GM15510 (cell line): ENCODE measurements around the gene LDLRAP1.

Experiments
- POLR2A ChIP-seq: IDR thresholded peaks from 3 replicates; pipeline ENCODE4 v1.6.1; 2011; ENCODE audit warnings: borderline replicate concordance; ENCODE audit not compliant: insufficient read length; ENCODE audit errors: extremely low read depth

The LDLRAP1 gene

DNA sequence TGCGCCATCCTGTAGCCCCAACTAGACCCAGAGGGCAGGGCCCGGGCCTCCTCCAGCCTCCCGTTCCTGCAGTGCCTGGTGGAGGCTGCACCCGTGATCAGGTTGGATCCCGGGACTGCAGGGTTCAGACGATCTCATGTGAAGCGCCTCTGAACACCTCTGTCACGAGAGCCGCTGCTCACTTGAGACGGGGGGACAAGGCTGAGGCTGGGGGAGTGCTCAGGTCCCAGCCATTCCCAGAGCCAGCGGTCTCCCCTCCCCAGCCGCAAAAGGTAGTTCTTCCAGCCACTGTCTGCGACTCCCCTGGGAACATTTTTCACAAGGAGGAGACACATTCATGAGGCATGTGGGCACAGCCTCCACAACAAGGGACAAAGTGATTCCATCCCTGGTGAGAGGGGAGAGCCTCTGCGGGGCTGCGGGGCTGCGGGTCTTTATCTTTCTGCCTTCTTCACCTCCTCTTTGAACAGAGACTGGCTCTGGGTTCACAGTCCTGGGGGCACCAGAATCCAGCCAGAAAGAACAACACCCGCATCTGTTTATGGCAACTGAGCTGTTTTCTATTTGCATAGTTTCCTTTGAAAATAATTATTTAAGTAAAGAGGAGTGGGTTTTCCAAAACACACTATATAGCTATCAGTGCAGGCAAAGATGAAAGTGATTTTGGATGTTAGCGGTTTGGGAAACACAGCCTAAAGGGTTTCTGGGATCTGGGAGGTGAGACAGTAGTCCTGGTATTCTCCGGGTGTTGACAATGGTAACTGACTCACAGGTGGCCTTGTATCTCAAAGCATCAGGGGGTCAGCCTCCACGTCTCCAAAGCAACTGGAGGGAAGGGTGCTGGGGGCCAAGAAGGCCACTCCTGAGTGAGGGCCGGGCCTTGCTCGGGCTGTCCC, 13.0 kb upstream of the LDLRAP1 start:
- no peak for TF ChIP-seq POLR2A

DNA sequence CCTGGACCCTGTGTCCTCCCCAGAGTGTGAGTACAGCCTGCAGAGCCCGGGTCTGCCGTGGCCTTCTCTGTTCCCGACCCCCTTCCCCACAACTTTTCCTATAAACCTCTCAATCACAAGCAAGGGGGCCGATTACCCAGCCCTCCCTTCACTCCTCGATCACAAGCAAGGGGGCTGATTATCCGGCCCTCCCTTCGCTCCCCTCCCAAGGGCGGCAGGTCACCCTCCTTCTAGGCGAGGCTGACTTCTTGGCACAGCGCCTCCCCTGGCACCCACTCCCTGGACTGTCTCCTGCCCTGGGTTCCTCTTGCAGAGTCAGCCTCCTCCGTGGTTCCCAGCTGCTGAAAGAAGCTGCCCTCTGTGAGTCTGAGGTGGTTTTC, 12.3 kb upstream of the LDLRAP1 start:
- TF ChIP-seq POLR2A: no peak

DNA sequence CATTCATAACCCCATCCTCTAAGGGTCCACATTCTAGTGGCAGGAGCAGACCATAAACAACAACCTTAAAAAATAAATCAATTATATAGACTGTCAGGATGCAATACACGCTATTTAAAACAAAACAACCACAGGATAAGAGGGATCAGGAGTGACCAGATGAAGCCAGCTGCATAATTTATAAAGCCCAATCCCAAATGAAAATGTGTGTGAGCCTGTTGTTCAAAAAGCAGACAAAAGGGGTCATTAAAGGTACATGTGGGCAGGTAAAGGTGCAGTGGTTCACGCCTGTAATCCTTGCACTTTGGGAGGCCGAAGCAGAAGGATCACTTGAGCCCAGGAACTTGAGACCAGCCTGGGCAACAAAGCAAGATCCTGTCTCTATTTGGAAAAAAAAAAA, 10.4 kb upstream of the LDLRAP1 start:
- TF ChIP-seq POLR2A: no peak

DNA sequence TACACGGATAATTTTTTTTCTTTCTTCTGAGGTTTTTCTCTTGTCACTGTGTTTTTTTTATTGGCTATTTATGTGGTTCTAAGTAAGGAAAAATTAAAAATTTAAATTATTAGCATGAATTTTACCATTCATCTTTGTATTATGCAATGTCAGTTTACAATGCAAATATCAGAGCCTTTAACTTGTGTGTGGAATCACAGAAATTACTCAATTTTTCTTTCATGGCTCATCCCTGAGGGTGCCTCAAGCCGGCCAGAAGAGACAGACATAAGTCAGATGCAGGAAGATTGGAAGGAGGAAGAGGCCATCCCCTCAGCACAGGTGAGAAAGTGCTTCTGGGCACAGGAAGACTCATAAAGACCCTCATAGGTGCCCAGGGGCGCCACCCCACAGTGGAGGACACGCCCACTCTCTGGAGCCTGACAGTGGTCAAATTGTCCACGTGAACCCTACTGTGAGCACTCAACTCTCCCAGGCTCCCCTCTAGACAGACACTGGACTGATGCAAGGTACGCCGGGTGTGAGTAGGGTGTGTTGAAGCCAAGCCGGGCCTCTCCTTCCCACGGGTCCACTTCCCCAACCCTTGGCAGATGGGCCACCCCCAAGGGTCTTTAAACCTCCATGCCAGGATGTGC, 9.5 kb upstream of the LDLRAP1 start:
- TF ChIP-seq POLR2A: no peak

DNA sequence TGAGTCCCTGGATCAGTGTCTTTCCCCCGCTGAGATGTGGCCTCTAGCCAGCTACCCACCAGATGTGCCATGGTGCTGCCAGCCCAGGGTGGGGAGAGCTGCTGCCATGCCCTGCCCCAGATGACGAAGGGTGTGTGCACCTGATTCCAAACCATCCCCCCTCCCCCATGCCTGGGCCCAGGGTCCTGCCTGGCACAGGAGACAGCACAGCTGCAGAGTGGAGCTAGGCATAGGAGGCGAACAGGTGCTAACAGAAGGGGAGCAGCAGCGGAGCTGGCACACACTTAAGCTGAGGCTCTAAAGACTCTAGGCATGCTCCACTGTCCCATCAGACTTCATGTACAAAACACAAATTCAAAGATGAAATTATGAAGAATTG, 9.0 kb upstream of the LDLRAP1 start:
- TF ChIP-seq POLR2A: no peak

DNA sequence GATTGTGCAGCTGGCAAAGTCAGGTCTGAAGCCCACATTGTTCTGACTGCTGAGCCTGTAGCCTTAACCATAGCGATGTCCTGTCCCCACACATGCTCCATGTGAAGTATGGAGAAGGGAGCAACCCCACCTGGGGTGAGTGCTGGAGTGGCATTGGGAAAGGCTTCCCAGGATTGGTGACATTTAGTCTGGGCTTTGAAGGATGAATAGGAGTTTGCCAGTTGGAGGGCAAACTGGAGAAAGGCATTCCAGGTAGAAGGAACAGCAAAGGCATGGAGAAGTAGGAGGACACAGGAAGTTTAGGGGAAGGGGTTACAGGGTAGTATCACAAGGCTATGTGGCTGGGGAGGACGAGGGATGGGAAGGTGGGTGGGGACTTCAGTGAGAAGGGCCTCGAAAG, 7.3 kb upstream of the LDLRAP1 start:
- no peak for TF ChIP-seq POLR2A

DNA sequence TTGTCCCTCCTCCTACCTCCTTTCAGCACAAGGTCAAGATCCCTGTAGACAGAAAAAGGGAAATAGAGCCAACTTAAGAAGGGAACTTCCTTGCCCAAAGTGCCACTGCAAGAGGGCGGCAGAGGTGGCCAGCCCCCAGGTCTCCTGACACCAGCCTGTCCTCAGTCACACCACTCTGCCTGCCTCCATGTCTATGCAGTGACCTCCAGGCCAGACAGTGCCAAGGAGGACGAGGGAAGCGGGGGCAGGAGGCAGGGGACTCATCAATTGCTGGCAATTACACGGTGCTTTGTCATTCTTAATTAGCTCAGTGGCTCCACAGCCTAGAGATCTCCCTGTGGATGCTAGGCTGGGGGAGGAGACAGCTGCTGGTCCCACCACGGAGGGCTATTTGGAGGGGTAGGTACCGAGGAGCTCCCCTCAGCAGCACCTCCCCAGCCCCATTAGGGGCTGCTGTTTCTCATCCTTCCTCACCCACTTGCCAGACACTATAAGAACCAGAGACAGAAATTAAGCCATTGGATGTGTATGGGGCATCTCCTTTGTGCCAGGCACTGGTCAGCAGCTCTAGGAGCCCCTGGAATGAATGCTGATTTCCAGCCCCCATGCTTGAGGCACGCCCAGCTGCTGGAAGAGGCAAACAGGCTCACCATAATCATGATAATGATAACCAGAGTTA, 6.1 kb upstream of the LDLRAP1 start:
- TF ChIP-seq POLR2A: no peak

DNA sequence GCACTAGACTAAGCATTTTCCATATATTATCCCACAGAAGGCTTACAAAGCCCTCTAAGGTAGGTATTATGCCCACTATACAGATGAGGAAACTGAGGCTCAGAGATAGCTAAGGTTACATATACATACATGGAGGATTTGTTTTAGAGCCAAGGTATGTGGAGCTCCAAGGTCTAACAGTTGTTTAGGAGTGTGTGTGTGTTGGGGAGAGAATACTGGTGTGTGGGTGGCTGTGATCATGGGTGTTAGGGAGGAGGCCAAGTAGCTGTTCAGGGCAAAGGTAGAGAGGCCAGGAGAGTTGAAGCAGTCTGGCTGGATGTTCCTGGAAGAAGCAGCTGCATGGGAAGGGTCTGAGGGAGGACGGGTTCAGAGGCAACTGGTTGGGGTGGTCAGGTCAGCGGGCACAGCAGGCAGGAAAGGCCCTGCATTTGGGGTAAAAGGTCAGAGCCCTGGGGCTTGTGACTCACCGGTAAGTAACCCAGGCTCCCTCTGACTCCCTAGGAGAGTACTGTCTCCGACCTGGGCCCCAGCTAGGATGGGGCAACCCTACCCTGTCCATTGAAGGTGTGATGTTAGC, 5.1 kb upstream of the LDLRAP1 start:
- TF ChIP-seq POLR2A: no peak

DNA sequence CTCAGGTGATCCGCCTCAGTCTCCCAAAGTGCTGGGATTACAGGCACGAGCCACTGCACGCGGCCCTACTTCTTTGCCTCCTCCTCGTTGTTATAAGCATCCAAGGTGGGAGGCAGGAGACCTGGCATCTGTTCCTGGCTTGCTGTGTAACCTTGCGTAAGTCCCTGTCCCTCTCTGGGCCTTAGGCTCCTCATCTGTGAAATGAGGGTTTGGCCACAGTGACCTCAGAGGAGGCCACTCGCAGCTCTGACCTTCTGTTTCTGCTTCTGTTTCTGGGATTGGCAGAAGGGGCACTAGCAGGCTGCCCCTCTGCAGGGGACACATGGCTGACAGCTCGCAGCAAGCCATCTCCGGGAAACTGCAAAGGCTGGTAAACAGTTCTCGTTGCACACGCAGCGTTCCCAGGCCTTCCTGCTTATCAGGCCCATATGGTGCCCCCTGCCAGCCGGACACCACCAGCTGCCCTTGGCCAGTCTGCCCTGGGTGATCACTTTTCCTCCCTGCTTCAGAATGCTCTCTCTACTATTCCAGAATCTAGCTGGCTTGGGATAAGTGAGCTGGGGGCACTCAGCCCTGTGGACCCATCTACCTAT, 2.6 kb upstream of the LDLRAP1 start:
- no peak for TF ChIP-seq POLR2A

DNA sequence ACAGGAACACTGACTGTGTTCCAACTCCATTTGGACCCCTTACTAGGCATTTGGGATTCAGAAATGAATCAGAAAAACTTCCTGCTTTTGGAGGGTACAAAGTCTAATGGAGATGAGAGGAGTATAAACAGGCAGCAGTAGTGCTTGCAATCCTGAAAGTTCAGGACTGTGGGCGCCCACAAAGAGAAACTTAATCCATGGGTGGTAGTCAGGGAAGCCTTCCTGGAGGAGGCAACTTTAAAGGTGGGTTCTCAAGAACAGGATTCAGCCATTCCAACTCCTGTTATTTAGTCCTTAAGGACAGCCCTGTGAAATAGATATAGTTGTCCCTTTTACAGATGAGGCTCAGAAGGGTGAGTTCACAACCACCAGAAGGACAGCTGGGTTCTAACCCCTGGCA, 2.0 kb upstream of the LDLRAP1 start:
- no peak for TF ChIP-seq POLR2A

DNA sequence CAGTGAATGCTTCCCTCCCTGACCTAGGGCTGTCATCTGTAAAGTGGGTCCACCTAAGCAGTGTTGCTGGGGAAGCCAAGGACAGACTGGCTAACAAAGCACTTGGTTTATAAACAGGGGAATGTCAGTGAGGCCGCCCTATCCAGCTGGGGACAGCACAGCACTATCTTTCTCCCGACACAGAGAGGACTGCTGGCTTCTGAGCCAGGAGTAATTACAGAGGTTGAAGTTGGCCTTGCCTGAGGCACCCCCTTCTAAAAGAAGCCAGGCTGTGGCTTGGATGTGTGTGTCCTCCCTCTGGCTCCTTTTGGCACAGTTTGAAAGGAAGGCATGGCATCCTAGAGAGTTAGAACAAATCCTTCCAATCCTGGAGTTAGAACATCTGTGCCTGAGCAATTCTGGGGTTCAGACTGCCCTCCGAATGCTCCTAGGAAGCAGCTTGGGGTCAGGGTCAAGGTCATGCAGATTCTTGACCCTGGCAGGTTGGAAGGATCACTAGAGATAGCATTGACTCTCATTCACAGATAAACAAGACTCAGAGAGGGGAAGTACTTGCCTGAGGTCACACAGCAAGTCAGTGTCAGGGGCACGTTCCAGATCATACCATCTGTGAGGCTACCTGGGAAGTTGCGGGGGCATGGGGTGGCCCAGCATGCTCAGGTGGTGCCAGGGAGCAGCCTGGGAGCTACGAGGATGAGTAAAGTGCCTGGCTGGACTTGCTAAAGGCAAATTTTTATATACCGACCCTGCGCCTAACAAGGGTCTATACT, 1.3 kb upstream of the LDLRAP1 start:
- TF ChIP-seq POLR2A: no peak

DNA sequence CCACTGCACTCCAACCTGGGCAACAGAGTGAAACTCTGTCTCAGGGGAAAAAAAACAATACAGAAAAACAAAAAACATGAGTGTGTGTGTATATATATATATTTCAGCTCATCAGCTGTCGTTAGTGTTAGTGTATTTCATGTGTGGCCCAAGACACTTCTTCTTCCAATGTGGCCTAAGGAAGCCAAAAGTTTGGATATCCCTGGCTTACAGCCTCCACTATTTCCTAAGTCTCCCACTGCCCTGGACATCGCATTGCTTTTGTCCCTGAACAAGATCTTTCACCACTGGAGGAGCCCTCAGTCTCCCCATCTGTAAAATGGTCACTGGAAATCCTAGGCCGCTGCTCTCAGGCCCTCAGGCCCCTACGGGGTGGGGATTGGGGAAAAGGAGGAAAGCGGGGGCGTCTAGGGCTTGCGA, 391 bp upstream of the LDLRAP1 start:
- TF ChIP-seq POLR2A: no peak

DNA sequence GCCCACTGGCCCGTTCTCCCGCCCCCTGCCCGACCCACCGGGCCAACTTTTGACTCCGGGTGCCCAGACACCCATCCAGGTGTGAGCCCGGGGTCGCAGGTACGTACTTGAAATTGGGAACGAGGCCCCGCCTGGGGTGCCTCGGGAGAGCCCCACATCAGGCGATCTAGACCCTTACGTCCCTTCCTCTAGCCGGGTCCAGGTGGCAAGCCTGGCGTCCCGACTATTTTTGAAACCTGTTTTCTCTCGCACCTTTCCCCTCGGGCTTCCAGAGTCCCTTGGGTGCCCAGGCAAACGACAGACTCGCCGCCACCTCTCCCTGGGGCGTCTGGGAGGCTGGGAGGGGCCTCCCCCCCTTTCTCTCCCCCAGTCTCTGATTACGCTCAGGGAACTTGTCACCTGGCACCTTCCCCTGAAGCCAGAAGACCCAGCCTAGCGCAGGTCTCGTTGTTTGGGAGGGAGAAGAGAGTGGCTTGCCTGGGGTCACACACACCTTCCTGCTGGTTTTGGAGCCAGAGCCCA, 898 bp downstream of the LDLRAP1 start:
- TF ChIP-seq POLR2A: no peak

DNA sequence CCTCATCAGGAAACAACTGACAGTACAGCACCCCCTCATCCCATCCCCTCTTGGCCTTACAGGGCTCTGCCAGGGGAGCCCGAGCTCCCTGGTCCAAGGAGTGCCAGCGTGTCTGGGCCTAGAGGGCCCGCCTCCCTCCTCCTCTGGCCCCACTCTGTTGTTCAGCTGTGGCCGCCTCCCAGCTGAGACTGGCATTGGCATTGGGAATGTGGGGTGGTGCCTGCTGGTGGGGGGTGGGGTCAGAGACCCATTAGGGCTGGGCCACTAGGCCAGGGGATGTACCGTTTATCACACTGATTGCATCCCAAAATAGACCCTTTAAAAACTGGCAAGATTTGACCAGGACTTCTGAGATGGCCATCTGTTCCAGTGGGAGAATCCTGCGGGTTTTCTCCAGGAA, 1.4 kb downstream of the LDLRAP1 start:
- TF ChIP-seq POLR2A: no peak

DNA sequence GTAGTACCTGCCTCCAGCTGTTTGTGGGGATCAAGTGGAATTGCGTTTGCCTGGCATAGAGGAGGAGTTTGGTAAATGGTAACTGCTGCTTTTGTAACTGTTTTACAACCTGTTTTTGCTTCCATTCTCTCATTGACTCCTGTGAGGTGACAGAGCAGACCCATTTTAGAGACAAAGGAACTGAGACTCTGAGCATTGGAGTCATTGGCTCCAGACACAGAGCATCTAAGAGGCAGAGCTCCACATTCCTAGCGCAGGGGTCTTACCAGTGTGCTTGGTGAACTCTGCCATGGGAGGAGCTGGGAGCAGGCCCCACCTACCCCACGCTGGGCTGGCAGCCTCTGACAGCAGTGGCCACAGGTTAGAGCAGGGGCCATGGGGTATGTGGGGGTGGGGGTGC, 2.4 kb downstream of the LDLRAP1 start:
- TF ChIP-seq POLR2A: no peak

DNA sequence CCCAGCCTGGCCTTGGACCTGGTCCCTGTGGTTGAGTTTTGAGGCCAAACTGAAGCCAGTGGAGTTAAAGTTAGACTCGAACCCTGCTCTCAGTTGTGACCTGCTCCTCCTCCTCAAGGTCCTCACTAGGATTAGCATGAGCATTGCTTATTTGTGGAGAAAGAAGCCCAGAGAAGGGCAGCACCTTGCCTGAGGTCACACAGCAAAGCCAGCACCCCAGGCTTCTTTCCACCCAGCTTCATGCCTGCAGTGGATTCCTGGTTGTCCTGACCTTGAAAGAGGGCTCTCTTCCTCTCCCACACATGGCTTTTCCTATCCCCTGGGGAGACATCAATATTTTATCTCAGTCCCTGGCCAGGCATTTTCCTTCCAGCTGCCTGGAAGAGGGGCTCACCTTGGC, 2.8 kb downstream of the LDLRAP1 start:
- TF ChIP-seq POLR2A: no peak
